Fibroblast of skin of left quadriceps (primary cell): ENCODE results near the gene PSMG4.
"Not testable (repeated sequence)": the region's sequence is repeated elsewhere in the genome, so short reads cannot be mapped to it uniquely, and the experiment has no call there.

Source experiments
- DNase-seq, 2 experiments: peaks; one replicate each; pipeline ENCODE4 v3.0.0-alpha.2; 2013; ENCODE audit warnings: low read depth in 2 of 2

Gene PSMG4

GRCh38 chr6:3230256-3230882 lies 28.4 kb upstream of the PSMG4 start:
- no peak for DNase-seq

DNA sequence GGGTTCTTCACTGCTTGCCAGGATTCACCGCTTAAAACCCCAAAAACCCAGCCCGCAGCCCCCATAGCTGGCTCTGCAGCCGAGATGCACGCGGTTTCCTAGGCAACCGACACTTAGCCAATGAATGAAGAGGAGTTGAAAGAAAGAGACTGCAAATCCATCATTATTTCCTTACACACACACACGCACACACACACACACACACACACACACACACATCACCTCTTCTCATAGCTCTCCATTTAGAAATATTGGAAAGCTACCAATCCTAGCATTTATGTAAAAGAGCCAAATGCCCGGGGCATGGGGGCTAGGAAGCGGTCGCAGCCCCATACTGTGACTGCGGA lies 27.9 kb upstream of the PSMG4 start:
- DNase-seq = peak in 1 of 2 experiments; percentile 31

- peak; percentile 60 to 70 for DNase-seq
Observed at GRCh38 chr6:3231247-3232016, 27.3 kb upstream of the PSMG4 start.

DNA sequence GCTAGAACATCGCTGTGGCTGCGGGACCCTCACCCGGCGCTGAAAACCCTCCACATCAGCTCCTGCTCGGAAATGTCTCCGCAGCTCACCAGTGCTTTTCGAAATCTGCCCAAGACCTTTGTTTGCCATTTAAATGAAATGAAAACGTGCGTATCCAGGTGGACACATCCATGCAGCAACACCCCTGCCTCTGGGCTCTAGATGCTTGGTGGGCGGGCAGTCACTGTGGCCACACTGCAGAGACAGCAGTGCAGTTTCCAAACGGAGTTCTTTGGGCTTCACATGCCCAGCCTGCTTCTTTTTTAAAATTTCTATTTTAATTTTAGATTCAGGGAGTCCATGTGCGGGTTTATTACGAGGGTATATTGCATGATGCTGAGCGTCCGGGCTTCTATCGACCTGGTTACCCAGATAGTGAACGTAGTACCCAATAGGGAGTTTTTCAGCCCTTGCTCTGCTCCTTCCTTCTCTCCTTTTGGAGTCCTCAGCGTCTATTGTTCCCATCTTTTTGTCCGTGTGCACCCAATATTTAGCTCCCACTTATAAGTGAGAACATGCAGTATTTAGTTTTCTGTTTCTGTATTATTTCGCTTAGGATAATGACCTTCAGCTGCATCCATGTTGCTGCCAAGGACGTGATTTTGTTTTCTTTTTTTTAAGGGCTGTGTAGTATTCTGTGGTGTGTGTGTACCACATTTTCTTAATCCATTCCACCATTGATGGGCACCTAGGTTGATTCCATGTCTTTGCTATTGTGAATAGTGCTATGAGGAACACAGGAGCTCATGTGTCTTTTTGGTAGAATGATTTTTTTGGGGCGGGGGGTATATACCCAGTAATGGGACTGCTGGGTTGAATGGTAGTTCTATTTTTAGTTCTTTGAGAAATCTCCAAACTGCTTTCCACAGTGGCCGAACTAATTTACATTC lies 26.5 kb upstream of the PSMG4 start:
- no peak for DNase-seq

DNA sequence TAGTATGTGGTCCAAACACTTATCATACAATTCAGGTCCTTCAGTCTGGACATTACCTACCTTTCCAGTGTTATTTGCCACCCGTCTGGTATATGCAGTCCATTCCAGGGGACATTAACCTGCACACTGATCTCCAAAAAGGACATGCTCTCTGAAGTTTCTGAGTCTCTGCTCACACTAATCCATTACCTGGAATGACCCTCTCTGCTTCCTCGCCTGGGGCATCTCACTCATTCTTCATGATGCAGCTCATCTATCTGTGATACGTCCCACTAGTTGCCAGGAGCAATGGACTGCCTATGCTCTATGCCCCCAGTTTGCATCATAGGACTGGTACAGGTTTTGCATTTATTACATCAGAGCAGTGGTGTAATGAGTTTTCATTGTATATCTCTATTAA lies 25.4 kb upstream of the PSMG4 start:
- DNase-seq = no peak

- no peak for DNase-seq
Observed at GRCh38 chr6:3233904-3234303, 24.8 kb upstream of the PSMG4 start.

DNA sequence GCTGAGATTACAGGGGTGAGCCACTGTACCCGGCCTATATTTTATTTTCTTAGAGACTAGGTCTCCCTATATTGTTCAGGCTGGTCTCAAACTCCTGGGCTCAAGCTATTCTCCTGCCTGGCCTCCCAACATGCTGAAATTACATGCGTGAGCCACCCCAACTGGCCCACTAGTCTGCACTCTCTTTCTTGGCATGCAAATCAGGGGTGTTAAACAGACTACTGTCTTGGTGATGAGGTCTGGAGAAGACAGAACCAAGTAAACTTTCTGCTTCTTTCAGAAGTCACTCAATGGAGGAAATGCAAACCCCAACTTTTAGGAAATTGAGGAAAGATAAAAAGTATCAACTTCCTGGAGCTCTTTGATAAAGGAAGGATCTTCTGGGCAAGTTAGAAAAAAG lies 23.3 kb upstream of the PSMG4 start:
- DNase-seq = no peak

DNA sequence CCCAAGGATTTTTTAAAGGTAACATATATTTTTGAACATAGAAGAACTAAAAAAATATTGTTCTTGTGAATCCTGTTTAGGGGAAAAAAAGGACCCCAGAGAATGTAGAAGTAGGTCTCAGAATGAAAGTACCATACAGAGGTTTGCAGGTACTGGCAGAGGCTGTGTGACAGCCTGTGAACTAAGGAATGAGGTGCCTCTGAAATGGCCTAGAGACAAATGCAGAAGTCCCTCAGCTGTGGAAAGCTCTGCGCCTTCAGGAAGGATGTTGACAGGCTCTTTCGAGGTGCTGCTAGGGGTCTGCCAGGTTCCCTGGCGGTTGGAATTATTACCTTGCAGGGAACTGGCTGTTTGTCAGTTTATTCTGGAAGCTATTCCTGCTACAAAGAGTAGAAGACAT lies 22.7 kb upstream of the PSMG4 start:
- no peak for DNase-seq

DNA sequence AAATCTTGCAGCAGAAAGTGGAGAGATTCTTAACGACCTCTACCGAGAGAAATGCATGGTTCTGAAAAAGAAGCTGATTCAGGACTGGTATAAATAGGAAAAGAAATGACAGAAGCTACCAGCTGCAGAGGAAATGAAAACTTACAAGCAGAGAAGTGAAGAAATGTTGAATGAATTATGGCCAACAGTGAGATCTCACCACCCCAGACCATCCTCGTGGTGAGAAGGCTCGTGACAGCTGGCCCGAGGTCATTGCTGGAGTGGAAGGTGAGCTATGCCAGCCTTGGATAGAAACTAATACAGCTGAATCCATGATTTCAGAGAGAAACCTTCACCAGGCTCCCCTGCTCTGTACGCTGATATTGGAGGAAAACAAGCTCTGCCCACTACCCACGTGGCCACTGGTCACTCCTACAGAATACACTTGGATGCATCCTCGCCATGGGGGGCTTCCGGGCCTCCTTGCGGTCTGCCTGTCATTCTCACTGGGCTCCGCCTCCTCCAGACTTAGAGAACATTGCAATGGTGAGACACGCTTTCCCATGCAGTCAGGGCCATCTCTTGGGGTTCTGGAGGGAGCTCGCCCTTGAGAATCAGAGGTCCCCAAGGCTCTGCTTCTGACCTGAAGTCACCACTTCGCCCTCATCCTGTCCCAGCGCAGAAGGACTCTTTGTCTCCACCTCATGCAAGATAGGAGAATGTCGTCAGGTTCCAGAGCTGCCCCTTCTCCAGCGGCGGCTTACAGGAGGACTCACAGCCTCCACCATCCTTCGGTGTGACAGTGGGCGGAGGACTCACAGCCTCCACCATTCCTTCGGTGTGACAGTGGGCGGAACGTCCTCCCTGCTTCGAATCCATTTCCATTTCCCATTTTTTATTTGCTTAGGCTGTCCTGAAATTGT lies 20.7 kb upstream of the PSMG4 start:
- no peak for DNase-seq

DNA sequence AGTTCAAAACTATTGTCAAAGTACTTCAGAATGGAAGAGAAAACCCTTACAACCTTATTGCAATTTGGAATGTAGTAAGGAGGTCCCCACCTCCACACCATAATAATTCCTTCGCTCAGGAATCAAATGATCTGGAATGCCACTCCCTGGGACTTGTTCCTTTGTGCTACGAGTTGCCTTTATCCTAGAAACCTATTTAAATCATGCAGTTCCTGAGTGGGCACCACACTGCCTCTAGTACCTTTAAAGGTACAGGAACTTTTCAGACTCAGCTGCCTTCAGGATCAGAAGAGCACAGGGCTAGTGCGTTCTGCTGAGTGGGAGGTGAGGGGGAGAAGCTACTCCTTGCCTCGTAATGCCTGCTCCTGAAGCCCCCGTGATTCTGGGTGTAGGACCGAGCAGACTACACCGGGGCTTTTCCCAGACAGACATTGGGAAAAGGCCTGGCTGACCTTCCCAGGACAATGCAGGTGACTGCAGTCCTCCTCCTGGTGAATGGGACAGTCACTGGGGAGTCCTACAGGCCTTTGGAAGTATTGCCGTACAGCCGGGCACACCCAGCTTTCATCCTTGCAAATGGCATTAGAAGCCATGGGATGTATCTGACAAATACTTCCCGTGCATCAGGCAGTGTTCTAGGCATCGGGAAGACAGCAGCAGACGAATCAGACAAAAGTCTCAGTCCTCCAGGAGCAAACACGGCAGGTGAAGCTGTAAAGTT lies 19.5 kb upstream of the PSMG4 start:
- DNase-seq = no peak

DNA sequence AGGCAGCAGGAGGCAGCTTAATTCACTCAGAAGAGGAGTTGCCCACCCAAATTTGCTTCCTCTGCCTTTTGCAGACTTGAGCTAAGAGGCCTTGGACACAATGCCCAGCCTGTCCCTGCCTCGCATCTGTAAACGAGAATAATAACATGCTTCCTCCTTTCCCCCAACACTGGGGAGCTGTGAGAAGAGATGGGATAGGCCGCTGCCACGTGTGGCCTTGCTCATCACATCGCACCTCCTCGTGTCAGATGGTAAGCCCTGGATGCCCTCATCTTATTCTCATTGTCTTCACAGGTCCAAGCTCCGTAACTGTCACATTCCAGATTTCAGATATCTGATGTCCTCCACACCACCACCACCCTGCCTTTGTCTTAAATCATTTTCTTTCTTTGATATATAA lies 18.2 kb upstream of the PSMG4 start:
- DNase-seq = no peak

GRCh38 chr6:3241745-3242144 lies 17.0 kb upstream of the PSMG4 start:
- not testable (repeated sequence) for DNase-seq

GRCh38 chr6:3242768-3243167 lies 16.0 kb upstream of the PSMG4 start:
- DNase-seq = no peak

DNA sequence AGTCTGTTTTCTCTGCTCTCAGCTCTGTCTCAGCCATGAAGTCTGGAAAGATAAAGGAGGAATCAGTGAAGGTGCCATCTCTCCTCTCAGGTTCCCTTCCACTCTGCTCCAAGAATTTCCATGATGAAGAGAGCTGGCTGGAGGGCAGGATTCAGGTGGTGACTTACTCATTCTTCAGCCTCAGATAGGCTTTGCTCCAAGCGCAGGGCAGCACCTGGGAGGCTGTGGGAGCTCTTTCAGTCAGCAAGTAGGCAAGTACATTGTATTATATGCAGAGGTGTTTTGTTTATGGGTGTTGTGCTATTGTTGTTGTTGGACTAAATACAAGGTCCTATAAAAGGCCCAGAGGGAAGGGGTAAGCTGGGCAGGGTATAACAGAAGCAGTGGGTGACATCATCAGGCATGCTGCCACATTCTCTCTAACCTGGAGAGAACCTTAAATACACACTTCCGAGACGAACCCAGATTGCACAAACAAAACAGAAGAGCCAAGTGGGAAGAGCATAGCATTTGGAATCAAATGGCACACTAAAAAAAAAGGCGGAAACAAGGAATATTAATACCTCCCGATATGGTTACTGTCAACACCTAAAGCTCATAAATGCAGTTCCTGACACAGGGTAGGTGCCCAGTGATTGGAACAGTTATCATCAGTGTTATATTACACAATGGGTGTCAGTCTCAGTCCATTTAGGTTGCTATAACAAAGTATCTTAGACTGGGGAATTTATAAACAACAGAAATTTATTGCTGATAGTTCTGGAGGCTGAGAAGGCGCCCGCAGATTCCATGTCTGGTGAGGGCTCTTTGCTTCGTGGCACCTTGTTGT lies 14.5 kb upstream of the PSMG4 start:
- no peak for DNase-seq

- DNase-seq = not testable (repeated sequence)
Observed at GRCh38 chr6:3244832-3245161, 13.9 kb upstream of the PSMG4 start.

- no peak for DNase-seq
Observed at GRCh38 chr6:3245216-3245615, 13.5 kb upstream of the PSMG4 start.

DNA sequence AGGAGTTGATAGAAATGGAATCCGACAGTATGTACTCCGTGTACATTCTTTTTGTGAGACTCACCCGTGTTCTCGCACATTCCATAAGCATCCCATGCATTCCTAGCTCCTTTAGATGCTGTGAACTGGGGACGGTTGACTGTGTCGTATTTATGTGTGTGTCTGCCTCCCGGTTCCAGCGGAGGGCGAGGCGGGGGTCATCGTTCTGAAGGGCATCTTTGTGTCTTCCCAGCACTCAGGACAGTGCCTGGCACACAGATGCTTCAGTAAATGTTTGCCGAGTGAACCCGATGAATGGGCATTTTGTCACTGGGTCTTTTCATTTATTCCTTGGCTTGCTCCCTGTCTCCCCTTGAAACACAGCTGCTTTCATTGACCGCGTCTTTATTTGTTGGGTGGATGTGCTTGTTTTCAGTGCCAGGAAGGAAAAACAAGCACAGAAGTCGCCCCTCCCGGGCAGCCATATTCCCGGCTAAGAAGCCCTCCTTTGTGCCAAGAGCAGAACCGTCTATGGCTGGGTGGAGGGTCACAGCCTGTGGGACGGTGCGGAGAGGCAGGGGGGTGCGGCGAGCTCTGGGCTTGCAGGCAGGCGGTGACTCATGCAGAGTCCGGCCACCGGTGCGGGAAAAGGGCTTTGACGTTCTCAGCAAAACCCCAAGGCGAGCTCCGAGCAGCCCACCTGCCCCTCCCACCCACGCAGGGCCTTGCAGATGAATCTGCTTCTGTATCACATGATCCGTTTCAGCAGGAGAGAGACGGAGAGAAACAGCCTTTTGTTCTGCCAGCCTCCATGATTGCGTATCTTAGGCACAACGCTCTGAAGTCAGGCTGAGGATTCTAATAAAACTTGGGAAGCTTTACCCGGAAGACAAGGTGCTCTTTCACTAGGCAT lies 11.2 kb upstream of the PSMG4 start:
- DNase-seq = peak; percentile 82 to 83

DNA sequence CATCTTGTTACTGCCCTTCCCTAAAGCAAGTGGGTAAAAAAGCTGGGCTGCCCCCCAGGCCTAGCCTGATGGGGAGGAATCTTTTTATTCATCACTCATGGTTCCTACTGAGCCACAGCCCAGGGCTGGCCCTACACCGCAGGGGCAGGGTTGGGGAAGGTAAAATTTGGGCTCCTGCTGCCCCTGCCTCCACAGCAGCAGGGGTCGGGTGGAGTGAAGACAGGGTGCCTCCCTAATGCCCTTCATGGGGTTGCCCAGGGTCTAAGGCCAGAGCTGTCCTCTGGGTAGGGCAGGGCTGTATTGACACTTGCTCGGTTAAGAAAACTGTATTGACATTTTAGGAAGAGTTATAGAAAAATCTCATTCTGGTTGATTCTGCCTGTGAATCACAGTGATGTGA lies 8.9 kb upstream of the PSMG4 start:
- no peak for DNase-seq

- no peak for DNase-seq
Observed at GRCh38 chr6:3250231-3250675, 8.5 kb upstream of the PSMG4 start.
